Pancreas (tissue), 10 donors: ENCODE data around the gene ROBO4. TPM values are rescaled to one million over a fixed set of nuclear protein-coding genes. Genes with fewer than 3 reads are reported as not detected.

Experiments
- ATAC-seq, 4 donors: fragments of 200-7000 bp; cut with Tn5 transposase; one replicate each; pipeline versions ENCODE4 v1.8.0 to v1.9.1; 2020; ENCODE audit warnings: mild to moderate bottlenecking in 4 of 4, moderate library complexity in 4 of 4
- DNase-seq, 6 donors: peaks; one replicate each; pipeline ENCODE4 v3.0.0-alpha.2; 2020
- FAIRE-seq: peaks from 2 replicates; lab custom pipeline; 2012; peaks lifted over from hg19 to GRCh38; lab: Jason Lieb, UNC
- H3K27ac ChIP-seq, 4 donors: fragments of 200-600 bp; sonication (generic); 1 replicate in 3 of 4; 2 replicates in 1 of 4; pipeline versions ENCODE4 v1.5.0 to v1.8.0; 2020
- H3K27me3 ChIP-seq, 4 donors: fragments of 200-600 bp; one replicate each; pipeline ENCODE4 v1.8.0; 2021
- H3K36me3 ChIP-seq, 3 donors: fragments of 200-600 bp; sonication (generic) in 1 of 3; one replicate each; pipeline versions ENCODE4 v1.5.0 to v1.8.0; 2020 to 2021
- H3K4me1 ChIP-seq, 3 donors: fragments of 200-600 bp; one replicate each; pipeline ENCODE4 v1.8.0; 2021
- H3K4me3 ChIP-seq, 4 donors: fragments of 200-600 bp; sonication (generic) in 2 of 4; one replicate each; pipeline versions ENCODE4 v1.5.0 to v1.8.0; 2020 to 2021
- H3K9me3 ChIP-seq, 4 donors: fragments of 200-600 bp; one replicate each; pipeline ENCODE4 v1.8.0; 2021
- WGBS, 2 donors: extraction: QIAGEN DNeasy Blood & Tissue Kit; methylation state at CpG; one replicate each; pipeline ENCODE4 v1.1.7; 2013; 5-methylcytosine and 5-hydroxymethylcytosine counted together
- intact Hi-C, 3 donors: fragments of 100-400 bp; cut with DNase I; formaldehyde crosslinking; loops; one replicate each; pipeline versions ENCODE4 v1.11.1 to v1.14.2; 2022
- polyA plus RNA-seq, 2 donors: library from polyadenylated mRNA; stranded (reverse); fragments of 200-250 nt; gene quantifications; one replicate each; pipeline ENCODE4 v1.2.3, GENCODE V29; 2013
- total RNA-seq, 6 donors: library from RNA; stranded (reverse); fragmentation: NEBNext Ultra II Directional in 4 of 6; extraction: Animal tissue kit (Norgen Biotek cat#: 25700) in 4 of 6; gene quantifications; one replicate each; pipeline versions ENCODE4 v1.2.1 to v1.2.4, GENCODE V29; 2021 to 2023
- TF ChIP-seq, protein P1 (sequence below), 4 donors: fragments of 200-600 bp; sonication (generic) in 3 of 4; IDR thresholded peaks; one replicate each; pipeline versions ENCODE4 v1.5.0 to v1.8.0; 2021; ENCODE audit warnings: antibody characterized with exemption in 4 of 4
- donor health status: healthy with polysubstance abuse.
- donor health status: DM: no; HTN: no; CAD: no; lungs with moderate emphysema.
- donor health status: DM: no; HTN: no; CAD: no.
- donor health status: control.
- donor health status: control.
- donor health status: Bipolar disorder and iron deficiency.
- donor health status: DM: yes; HTN: yes; CAD: no.
- donor health status: DM: no; HTN: no; CAD: no.
- donor health status: DM: no; HTN: no; CAD: no.
- donor health status: DM: yes; HTN: yes; CAD: no.

Gene ROBO4
- total and polyA plus RNA-seq, 8 donors = 2.3 to 9.8 (median 3.8) TPM

GRCh38 chr11:124840666-124841065 is 57.0 kb downstream of the ROBO4 start:
- FAIRE-seq = no peak
- H3K27ac ChIP-seq = no peak overlapping the region
- 39 to 63% methylated on average over 1 of the region's 1 CpG for WGBS, 2 donors
- DNase-seq = no peak
- no peaks in the 10 kb centered on the region for H3K36me3 ChIP-seq
- peaks cover 0 to 8% (median 0%) of the 10 kb centered on the region in 3 donors for H3K4me1 ChIP-seq
- TF ChIP-seq, protein P1, sequence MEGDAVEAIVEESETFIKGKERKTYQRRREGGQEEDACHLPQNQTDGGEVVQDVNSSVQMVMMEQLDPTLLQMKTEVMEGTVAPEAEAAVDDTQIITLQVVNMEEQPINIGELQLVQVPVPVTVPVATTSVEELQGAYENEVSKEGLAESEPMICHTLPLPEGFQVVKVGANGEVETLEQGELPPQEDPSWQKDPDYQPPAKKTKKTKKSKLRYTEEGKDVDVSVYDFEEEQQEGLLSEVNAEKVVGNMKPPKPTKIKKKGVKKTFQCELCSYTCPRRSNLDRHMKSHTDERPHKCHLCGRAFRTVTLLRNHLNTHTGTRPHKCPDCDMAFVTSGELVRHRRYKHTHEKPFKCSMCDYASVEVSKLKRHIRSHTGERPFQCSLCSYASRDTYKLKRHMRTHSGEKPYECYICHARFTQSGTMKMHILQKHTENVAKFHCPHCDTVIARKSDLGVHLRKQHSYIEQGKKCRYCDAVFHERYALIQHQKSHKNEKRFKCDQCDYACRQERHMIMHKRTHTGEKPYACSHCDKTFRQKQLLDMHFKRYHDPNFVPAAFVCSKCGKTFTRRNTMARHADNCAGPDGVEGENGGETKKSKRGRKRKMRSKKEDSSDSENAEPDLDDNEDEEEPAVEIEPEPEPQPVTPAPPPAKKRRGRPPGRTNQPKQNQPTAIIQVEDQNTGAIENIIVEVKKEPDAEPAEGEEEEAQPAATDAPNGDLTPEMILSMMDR (IDR thresholded peaks at IDR 0.05) = no peak
- no peak for ATAC-seq
- intact Hi-C loops = no loop called here
- peaks cover 0 to 62% (median 8%) of the 10 kb centered on the region in 4 donors for H3K27me3 ChIP-seq
- H3K4me3 ChIP-seq = no peak overlapping the region
- no peaks in the 10 kb centered on the region for H3K9me3 ChIP-seq

GRCh38 chr11:124839972-124840621 is 57.6 kb downstream of the ROBO4 start:
- Histone ChIP-seq H3K4me3 (peak overlapping the region in 3 of 4 donors; percentile 5 to 46 (median 25)), H3K27ac (no peak overlapping the region), H3K4me1 (peaks cover 0 to 8% (median 0%) of the 10 kb centered on the region in 3 donors), H3K27me3 (peaks cover 0 to 57% (median 8%) of the 10 kb centered on the region in 4 donors), H3K36me3 (no peaks in the 10 kb centered on the region), H3K9me3 (no peaks in the 10 kb centered on the region)
- intact Hi-C loops = loop anchor here (10.0 kb wide), 1 partner anchor 175 kb away; no protein-coding TSS in a partner anchor
- no peak for DNase-seq
- TF ChIP-seq, protein P1 (IDR thresholded peaks at IDR 0.05) = no peak
- no peak for ATAC-seq
- no peak for FAIRE-seq
- WGBS, 2 donors = 15 to 16% methylated on average over 19 to 20 of the region's 20 CpGs

DNA sequence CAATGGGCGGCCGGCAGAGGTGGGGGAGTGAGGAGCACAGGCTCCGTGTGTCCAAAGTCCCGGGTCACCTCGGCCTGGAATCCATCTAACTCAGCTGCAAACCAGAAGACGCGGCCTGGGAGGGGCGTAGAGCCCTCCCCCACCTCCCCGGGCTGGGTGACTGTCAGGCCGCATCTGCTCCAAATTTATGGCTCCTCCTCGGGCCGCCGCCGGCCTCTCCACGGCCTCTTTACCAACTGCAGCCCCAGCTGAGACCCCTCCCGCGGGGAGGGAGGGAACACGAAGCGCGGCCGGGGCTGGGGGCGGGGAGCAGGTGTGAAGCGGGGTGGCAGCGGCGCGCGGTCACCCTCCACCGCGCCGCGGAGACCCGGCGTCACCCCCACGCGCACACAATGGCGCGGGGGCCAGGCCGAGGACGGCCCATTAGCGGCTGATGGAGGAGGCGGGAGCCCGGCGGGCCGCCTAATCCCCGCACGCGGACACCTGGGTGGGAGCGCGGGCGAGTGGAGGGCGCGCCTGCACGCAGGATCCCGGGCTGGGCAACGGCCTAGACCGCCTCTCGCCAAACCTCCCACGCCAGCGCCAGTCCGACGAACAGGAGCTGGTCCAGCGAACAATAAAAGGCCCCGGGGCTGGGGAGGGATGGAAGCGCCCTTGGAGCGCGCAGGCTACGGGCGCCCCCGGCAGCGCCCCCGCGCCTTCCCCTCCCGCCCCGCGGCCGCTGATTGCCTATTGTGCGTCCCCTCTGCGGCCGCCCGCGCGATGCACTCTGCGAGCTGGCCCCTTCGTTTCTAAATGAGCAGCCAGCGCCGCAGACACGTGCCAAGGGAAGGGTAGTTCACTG is 58.3 kb downstream of the ROBO4 start:
- WGBS, 2 donors = 1 to 3% methylated on average over 70 to 87 of the region's 87 CpGs
- no peaks in the 10 kb centered on the region for H3K36me3 ChIP-seq
- intact Hi-C loops = loop anchor here (10.0 kb wide), 1 partner anchor 175 kb away; no protein-coding TSS in a partner anchor
- H3K27ac ChIP-seq = no peak overlapping the region
- no peak for FAIRE-seq
- H3K4me1 ChIP-seq = peaks cover 0 to 8% (median 0%) of the 10 kb centered on the region in 3 donors
- ATAC-seq = peak in 1 of 4 donors; percentile 24
- peak in 2 of 6 donors; percentile 64 to 69 for DNase-seq
- H3K9me3 ChIP-seq = no peaks in the 10 kb centered on the region
- peaks cover 0 to 52% (median 8%) of the 10 kb centered on the region in 4 donors for H3K27me3 ChIP-seq
- TF ChIP-seq, protein P1 (IDR thresholded peaks at IDR 0.05) = no peak
- peak overlapping the region; percentile 5 to 46 (median 16) for H3K4me3 ChIP-seq

DNA sequence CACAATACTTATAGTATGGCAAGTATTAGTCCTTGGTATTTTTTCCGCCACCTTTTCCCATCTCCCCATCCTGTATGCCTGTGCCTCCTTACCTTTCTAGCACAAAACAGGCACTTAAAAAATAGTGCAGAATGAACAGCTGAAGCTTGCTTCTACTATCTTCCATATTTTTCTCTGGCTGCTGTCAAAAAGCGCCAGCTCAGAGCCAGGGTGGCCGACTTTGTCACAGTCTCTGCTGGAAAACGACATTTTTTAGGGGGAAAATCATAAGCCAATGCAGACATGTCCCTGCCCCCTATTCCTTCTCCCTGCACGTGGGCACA is 58.9 kb downstream of the ROBO4 start:
- ATAC-seq = no peak
- peaks cover 0 to 46% (median 8%) of the 10 kb centered on the region in 4 donors for H3K27me3 ChIP-seq

More for the DNA sequence above, 58.9 kb downstream of the ROBO4 start:
- WGBS, 2 donors = 24 to 39% methylated on average over 5 of the region's 5 CpGs
- TF ChIP-seq, protein P1 (IDR thresholded peaks at IDR 0.05) = no peak
- Histone ChIP-seq H3K27ac (no peak overlapping the region), H3K4me1 (peaks cover 0 to 8% (median 0%) of the 10 kb centered on the region in 3 donors), H3K36me3 (no peaks in the 10 kb centered on the region), H3K4me3 (peak overlapping the region in 1 of 4 donors; percentile 46), H3K9me3 (no peaks in the 10 kb centered on the region)
- no peak for FAIRE-seq
- no peak for DNase-seq
- intact Hi-C loops = loop anchor here (10.0 kb wide), 1 partner anchor 174 kb away; no protein-coding TSS in a partner anchor
